SIG-M5 treated with dmso at 0.1 percent for 504 hours (cell line): ENCODE measurements around the gene FOXO3.
"Not testable (repeated sequence)": the region's sequence is repeated elsewhere in the genome, so short reads cannot be mapped to it uniquely, and the experiment has no call there.

Source experiments
- DNase-seq: peaks from one replicate; lab custom pipeline; 2025; ENCODE audit not compliant: unreplicated experiment; lab: John Stamatoyannopoulos, UW

The FOXO3 gene

GRCh38 chr6:108560463-108561308, at the start of gene FOXO3:
Gene FOXO3, plus strand, starts transcription at chr6:108560917. Its CDS starts 292 bp downstream, at chr6:108561209.
- DNase-seq: peak; percentile 53

GRCh38 chr6:108518714-108519576, 41.8 kb upstream of the FOXO3 start:
- peak; percentile 37 for DNase-seq

GRCh38 chr6:108521616-108522107, 39.1 kb upstream of the FOXO3 start:
- DNase-seq: no peak

GRCh38 chr6:108523697-108524096, 37.0 kb upstream of the FOXO3 start:
- DNase-seq: no peak

- no peak for DNase-seq
Observed at GRCh38 chr6:108524528-108525248, 36.0 kb upstream of the FOXO3 start.

GRCh38 chr6:108526739-108527174, 34.0 kb upstream of the FOXO3 start:
- peak; percentile 31 for DNase-seq

GRCh38 chr6:108528878-108529277, 31.8 kb upstream of the FOXO3 start:
- DNase-seq: no peak

GRCh38 chr6:108531332-108531731, 29.4 kb upstream of the FOXO3 start:
- no peak for DNase-seq

GRCh38 chr6:108535114-108535742, 25.5 kb upstream of the FOXO3 start:
- no peak for DNase-seq

GRCh38 chr6:108535920-108536535, 24.7 kb upstream of the FOXO3 start:
- DNase-seq: not testable (repeated sequence)

- peak; percentile 79 for DNase-seq
Observed at GRCh38 chr6:108541843-108542759, 18.6 kb upstream of the FOXO3 start.

GRCh38 chr6:108543175-108543940, 17.4 kb upstream of the FOXO3 start:
- DNase-seq: no peak

- DNase-seq: no peak
Observed at GRCh38 chr6:108544606-108545005, 16.1 kb upstream of the FOXO3 start.

- peak; percentile 17 for DNase-seq
Observed at GRCh38 chr6:108546079-108547049, 14.4 kb upstream of the FOXO3 start.

- no peak for DNase-seq
Observed at GRCh38 chr6:108549241-108549640, 11.5 kb upstream of the FOXO3 start.

- DNase-seq: no peak
Observed at GRCh38 chr6:108549741-108550140, 11.0 kb upstream of the FOXO3 start.

GRCh38 chr6:108550256-108550655, 10.5 kb upstream of the FOXO3 start:
- no peak for DNase-seq
